ENCODE measurements around the gene SLC41A3.

The SLC41A3 gene

DNA sequence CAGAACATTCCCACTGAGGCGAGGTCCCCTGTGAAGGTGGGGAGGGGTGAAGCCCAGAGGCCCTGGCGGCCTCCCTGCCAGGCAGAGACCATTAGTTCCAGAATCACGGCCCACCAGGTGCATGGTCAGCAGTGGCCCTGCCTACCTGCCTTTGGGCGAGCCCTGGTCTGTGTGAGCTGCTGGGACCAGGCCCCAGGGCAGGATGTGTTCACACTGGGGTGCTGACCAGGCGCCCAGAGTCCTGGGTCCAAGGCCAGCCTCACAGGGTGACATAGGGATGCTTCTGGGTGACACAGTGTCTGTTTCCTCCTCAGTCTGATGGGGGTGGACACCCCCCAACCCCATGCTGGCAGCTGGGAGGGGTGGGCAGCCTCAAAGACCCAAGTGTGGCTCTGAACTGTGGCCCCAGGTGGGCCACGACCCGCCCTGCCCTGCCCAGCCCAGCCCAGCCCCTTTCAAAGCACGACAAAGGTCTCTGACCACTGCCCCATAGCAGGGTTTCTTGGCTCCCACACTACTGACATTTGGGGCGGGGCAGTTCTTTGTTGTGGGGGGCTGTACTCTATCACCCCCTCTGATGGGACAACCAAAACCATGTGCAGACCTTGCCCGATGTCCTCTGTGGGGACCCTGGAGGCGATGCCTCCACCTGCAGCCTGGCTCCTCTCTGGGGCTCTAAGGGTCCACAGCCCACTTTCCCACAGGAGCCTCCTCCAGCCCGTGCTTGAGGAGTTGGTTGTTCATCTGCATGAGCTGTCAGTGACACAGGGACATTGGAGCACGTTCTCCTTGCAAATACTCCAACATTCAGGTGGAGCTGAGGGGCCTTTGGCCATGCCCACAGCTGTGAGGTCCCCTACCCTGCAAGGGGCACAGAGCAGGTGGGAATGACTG, 44.8 kb upstream of the SLC41A3 start:
- FAIRE-seq (no peak), DNase-seq (ENCODE audit: insufficient read length, low spot score) (no peak)
- TF ChIP-seq PAX5 (IDR thresholded peaks at IDR 0.05; ENCODE audit: insufficient read depth, low read length, severe bottlenecking) (no peak), POLR2A (IDR thresholded peaks at IDR 0.05; ENCODE audit: low read depth, low read length) (no peak), POU2F2 (IDR thresholded peaks at IDR 0.05; ENCODE audit: low read depth, low read length) (no peak), POLR2AphosphoS5 (IDR thresholded peaks at IDR 0.05; ENCODE audit: low read depth, low read length) (no peak)

DNA sequence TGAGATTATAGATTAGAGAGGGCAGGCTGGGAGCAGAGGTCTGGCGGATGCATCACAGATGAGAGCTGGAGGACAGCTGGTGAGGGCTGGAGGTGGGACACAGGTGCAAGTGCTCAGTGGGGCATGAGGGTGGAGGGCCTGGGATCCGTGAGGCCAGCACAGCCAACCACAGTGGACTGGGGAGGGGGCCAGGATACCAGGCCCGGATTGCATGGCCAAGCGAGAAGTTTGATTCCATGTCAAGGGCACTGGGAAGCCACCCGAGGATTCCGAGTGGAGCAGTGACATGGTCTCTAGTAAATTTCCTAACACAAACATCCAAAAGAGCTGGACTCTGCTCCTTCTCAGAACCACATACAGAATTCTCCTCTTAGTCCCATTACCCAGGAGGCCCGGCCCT, 44.0 kb upstream of the SLC41A3 start:
- TF ChIP-seq POLR2A (IDR thresholded peaks at IDR 0.05; ENCODE audit: low read depth, low read length) = no peak
- no peak for TF ChIP-seq POLR2AphosphoS5 (IDR thresholded peaks at IDR 0.05; ENCODE audit: low read depth, low read length)
- TF ChIP-seq PAX5 (IDR thresholded peaks at IDR 0.05; ENCODE audit: insufficient read depth, low read length, severe bottlenecking) = no peak
- TF ChIP-seq POU2F2 (IDR thresholded peaks at IDR 0.05; ENCODE audit: low read depth, low read length) = no peak
- TF ChIP-seq SPI1 (IDR thresholded peaks at IDR 0.05; ENCODE audit: low read depth, low read length) = no peak
- no peak for TF ChIP-seq TAF1 (IDR thresholded peaks at IDR 0.05; ENCODE audit: low read depth, low read length)

DNA sequence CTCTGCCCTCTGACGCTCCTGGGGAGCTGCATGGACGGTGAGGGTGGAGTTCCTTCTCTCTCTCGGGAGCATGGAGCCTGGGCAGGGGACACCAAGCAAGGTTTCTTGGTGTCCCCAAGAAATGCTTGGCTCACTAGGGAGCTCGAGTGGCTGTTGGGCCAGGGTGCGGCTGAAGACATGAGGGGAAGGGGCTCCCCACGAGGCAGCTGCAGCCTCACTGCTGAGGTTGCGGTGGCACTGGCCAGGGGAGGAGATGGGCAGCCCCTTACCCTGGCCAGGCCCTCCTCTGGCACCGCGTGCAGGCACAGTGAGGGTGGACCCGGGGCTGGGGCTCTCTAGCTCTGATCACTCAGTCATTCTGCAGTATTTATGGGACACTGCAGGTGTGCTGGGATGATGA, 43.5 kb upstream of the SLC41A3 start:
- TF ChIP-seq POLR2AphosphoS5 (IDR thresholded peaks at IDR 0.05; ENCODE audit: low read depth, low read length) = no peak
- FAIRE-seq (no peak), DNase-seq (ENCODE audit: insufficient read length, low spot score) (no peak)

More for the DNA sequence above, 44.0 kb upstream of the SLC41A3 start:
- FAIRE-seq (no peak), DNase-seq (ENCODE audit: insufficient read length, low spot score) (no peak)

DNA sequence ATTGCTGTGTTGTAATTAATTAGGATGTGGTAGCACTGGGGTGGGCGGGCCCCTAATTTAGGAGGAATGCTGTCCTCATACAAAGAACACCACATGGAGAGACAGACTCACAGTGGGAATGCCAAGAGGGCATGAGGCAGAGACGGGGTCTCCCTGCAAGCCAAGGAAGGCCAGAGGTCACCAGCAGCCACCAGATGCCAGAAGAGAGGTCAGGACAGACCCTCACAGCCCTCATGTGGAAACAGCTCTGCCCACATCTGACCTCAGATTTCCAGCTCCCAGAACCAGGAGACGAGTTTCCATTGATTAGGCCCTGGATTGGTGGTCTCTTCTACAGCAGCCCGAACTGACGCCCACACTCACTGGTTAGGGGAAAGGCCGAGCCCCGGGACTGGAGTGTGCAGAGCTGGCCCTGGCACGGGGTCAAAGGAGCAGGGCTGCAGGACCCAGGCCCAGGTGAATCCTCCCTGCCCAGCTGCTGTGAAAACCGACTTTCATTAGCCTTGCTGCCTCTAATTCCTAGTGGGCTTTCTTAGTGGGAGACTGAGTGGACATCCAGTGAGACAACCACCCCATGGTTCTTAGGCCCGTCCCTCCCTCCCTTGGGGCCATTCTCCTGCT, 43.0 kb upstream of the SLC41A3 start:
- DNase-seq (ENCODE audit: insufficient read length, low spot score) (no peak), FAIRE-seq (no peak)
- no peak for TF ChIP-seq POLR2A (IDR thresholded peaks at IDR 0.05; ENCODE audit: low read depth, low read length)
- no peak for TF ChIP-seq POU2F2 (IDR thresholded peaks at IDR 0.05; ENCODE audit: low read depth, low read length)
- TF ChIP-seq SPI1 (IDR thresholded peaks at IDR 0.05; ENCODE audit: low read depth, low read length) = no peak
- TF ChIP-seq TAF1 (IDR thresholded peaks at IDR 0.05; ENCODE audit: low read depth, low read length) = no peak
- no peak for TF ChIP-seq POLR2AphosphoS5 (IDR thresholded peaks at IDR 0.05; ENCODE audit: low read depth, low read length)
- TF ChIP-seq PAX5 (IDR thresholded peaks at IDR 0.05; ENCODE audit: insufficient read depth, low read length, severe bottlenecking) = no peak

DNA sequence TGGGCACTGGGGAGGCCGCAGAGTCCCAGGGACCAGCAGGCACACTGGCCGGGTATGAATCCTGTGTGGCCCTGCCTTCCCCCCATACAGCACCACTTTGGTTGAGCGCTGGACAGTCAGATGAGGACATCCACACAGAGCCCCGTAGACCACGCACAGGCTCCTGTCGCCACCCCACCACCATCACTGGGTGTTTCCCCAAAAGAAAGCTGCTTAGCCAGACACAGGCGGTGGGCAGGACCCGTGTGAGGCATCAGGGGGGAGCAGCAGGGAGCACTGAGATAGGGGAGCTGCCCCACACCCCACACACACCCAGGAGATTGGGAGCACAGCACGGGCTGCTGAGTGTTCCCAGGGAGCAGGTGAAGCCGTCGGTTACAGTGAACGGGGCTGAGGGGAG, 42.4 kb upstream of the SLC41A3 start:
- no peak for DNase-seq (ENCODE audit: insufficient read length, low spot score)
- FAIRE-seq = no peak
- no peak for TF ChIP-seq TAF1 (IDR thresholded peaks at IDR 0.05; ENCODE audit: low read depth, low read length)
- TF ChIP-seq SPI1 (IDR thresholded peaks at IDR 0.05; ENCODE audit: low read depth, low read length) = no peak
- TF ChIP-seq POLR2AphosphoS5 (IDR thresholded peaks at IDR 0.05; ENCODE audit: low read depth, low read length) = no peak
- no peak for TF ChIP-seq PAX5 (IDR thresholded peaks at IDR 0.05; ENCODE audit: insufficient read depth, low read length, severe bottlenecking)
- no peak for TF ChIP-seq POLR2A (IDR thresholded peaks at IDR 0.05; ENCODE audit: low read depth, low read length)
- no peak for TF ChIP-seq POU2F2 (IDR thresholded peaks at IDR 0.05; ENCODE audit: low read depth, low read length)

DNA sequence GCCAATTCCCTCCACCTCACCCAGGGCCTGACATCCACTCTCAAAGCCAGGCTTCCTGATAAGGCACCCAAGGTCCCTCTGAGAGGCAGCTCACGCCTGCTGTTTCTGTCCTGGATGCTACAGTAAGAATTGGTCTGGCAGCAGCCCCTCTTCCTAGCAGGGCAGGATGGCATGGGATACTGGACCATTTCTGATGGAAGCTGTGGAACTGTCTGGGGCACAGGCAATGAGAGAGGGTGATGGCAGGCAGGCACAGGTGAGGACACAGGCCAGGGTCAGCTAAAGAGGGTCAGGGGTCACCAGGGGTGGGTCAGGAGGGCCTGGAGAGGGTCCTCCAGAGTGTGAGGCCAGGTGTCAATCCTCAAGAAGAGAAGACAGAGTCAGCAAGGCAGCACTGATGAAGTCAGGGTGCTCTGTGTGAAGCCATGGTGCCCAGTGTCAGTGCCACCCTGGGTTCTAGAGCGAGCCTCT, 41.9 kb upstream of the SLC41A3 start:
- FAIRE-seq (no peak), DNase-seq (ENCODE audit: insufficient read length, low spot score) (no peak)
- no peak for TF ChIP-seq TAF1 (IDR thresholded peaks at IDR 0.05; ENCODE audit: low read depth, low read length)
- TF ChIP-seq POU2F2 (IDR thresholded peaks at IDR 0.05; ENCODE audit: low read depth, low read length) = no peak
- no peak for TF ChIP-seq PAX5 (IDR thresholded peaks at IDR 0.05; ENCODE audit: insufficient read depth, low read length, severe bottlenecking)
- no peak for TF ChIP-seq POLR2AphosphoS5 (IDR thresholded peaks at IDR 0.05; ENCODE audit: low read depth, low read length)
- TF ChIP-seq SPI1 (IDR thresholded peaks at IDR 0.05; ENCODE audit: low read depth, low read length) = no peak
- no peak for TF ChIP-seq POLR2A (IDR thresholded peaks at IDR 0.05; ENCODE audit: low read depth, low read length)

DNA sequence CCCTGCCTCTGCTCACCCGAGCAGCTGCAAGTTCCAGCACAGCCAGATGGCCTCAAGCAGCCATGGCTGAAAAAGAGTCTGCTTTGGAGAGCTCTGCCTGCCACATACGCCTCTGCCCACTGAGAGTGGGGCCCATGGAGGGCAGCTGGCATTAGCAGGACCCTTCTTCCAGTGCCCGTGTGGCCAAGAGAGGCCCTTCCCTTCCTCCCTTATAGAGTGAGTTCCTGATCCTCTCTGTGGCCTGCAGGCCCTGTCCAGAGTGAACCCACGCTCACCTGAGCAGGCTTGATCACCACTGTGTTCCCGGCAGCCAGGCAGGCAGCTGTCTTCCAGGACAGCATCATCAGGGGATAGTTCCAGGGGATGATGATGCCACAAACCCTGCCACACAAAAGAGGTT, 41.4 kb upstream of the SLC41A3 start:
- TF ChIP-seq SPI1 (IDR thresholded peaks at IDR 0.05; ENCODE audit: low read depth, low read length) = no peak
- TF ChIP-seq POLR2AphosphoS5 (IDR thresholded peaks at IDR 0.05; ENCODE audit: low read depth, low read length) = no peak
- no peak for TF ChIP-seq PAX5 (IDR thresholded peaks at IDR 0.05; ENCODE audit: insufficient read depth, low read length, severe bottlenecking)
- TF ChIP-seq POLR2A (IDR thresholded peaks at IDR 0.05; ENCODE audit: low read depth, low read length) = no peak
- TF ChIP-seq TAF1 (IDR thresholded peaks at IDR 0.05; ENCODE audit: low read depth, low read length) = no peak
- no peak for TF ChIP-seq POU2F2 (IDR thresholded peaks at IDR 0.05; ENCODE audit: low read depth, low read length)
- FAIRE-seq (no peak), DNase-seq (ENCODE audit: insufficient read length, low spot score) (no peak)

DNA sequence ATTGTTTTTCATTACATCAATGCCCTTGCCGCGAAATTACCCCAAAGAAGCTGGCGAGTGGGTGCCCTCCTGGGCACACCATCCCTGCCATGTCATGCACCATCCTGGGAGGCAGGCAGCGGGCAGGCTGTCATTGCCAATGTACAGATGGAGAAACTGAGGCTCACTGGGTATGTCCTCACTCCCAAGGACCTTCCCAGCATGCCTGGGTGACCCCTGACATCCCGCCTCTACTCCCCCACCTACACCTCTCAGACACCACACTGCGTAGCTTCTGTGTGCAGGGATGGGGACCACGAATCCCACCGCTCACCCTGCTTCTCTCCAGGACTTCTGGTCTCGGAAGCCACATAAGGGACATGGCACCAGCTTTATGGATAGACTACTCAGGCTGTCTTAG, 41.0 kb upstream of the SLC41A3 start:
- DNase-seq (ENCODE audit: insufficient read length, low spot score) = no peak
- TF ChIP-seq POLR2AphosphoS5 (IDR thresholded peaks at IDR 0.05; ENCODE audit: low read depth, low read length) (no peak), POLR2A (IDR thresholded peaks at IDR 0.05; ENCODE audit: low read depth, low read length) (no peak), PAX5 (IDR thresholded peaks at IDR 0.05; ENCODE audit: insufficient read depth, low read length, severe bottlenecking) (no peak), POU2F2 (IDR thresholded peaks at IDR 0.05; ENCODE audit: low read depth, low read length) (no peak), TAF1 (IDR thresholded peaks at IDR 0.05; ENCODE audit: low read depth, low read length) (no peak), SPI1 (IDR thresholded peaks at IDR 0.05; ENCODE audit: low read depth, low read length) (no peak)
- no peak for FAIRE-seq

DNA sequence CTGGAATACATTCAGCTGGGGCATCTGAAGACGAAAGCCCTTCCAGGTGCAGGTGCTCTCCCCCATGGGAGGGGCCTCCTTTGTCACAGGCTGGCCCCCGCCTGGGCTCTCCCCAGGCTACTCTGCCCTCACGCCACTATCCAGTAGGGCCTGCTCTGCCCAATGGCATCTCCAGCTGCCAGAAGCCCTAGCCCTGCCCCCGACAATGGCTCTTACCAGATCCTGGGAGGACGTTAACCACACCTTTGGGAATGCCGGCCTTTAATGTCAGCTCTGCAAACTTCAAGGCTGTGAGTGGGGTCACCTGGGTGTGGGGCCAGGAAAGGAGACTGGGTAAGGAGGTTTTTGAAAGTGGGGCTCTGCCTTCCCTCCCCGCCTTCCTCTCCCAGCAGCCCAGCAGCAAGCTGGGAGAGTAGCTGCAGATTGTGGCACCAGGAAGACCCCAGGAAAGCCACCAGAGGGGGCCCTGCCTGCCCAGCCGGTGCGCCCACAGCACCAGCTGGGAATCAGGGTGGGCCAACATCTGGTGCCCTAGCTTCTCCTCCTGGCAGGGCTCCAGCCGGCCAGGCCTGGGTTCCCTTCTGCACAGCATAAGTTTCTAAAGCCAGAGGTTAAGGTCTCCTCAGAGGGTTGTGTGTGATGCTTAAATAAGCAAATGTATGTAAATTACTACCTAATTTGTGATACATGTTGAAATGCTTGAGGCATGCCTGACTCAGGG, 40.4 kb upstream of the SLC41A3 start:
- TF ChIP-seq POLR2AphosphoS5 (IDR thresholded peaks at IDR 0.05; ENCODE audit: low read depth, low read length) (no peak), TAF1 (IDR thresholded peaks at IDR 0.05; ENCODE audit: low read depth, low read length) (no peak), POU2F2 (IDR thresholded peaks at IDR 0.05; ENCODE audit: low read depth, low read length) (no peak), PAX5 (IDR thresholded peaks at IDR 0.05; ENCODE audit: insufficient read depth, low read length, severe bottlenecking) (no peak), POLR2A (IDR thresholded peaks at IDR 0.05; ENCODE audit: low read depth, low read length) (no peak), SPI1 (IDR thresholded peaks at IDR 0.05; ENCODE audit: low read depth, low read length) (no peak)
- FAIRE-seq = no peak
- no peak for DNase-seq (ENCODE audit: insufficient read length, low spot score)
